ENCODE results near the gene CSK.

- no peak for TF ChIP-seq CTCF (IDR thresholded peaks at IDR 0.05)
- TF ChIP-seq POLR2A (IDR thresholded peaks at IDR 0.05): no peak
Observed at GRCh38 chr15:74785194-74786032, 3.5 kb downstream of the CSK start.
